HG03175 (cell line): ENCODE results near the gene E2F4.

Source experiments
- ATAC-seq: cut with Tn5 transposase; IDR thresholded peaks from one replicate; pipeline ENCODE4 v1.9.1; 2021; ENCODE audit warnings: mild to moderate bottlenecking, moderate library complexity; ENCODE audit not compliant: unreplicated experiment

E2F4 gene

DNA sequence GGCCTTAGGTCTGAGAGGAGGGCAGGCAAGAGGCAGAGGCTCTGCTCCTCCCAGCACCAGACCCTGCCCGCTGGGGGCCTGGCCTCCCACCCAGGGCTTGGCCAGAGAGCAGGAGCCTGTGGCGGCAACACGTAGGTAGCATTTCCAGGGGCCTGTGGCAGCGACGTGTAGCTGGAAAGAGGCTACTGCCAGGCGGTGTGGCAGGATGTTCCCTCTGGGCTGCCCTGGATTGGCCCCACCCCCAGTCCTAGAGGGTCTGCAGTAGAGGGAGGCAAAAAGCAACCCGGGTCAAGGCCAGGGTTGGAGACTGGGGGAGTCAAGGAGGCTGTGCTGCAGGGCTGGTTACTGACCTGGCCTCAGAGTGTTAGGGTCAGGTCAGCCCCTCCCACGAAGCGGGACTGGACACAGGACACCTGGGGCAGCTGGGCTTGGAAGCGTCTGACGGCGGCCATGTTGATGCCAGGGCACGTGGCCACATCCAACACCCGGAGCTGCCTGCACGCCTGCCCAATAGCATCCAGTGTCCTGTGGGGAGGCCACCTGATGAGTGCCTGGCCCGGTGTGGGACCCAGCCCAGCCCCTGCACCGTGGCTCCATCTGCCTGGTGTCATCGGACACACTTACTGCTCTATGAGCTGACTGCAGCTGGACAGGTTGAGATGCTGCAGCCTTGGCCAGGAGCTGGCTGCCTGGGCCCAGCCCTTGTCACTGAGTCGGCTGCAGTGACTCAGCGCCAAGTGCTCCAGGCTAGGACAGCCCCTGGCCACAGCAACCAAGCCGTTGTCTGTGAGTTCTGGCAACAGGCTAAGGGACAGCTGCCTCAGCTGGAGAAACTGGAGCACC, 15.5 kb downstream of the E2F4 start:
- ATAC-seq = no peak

DNA sequence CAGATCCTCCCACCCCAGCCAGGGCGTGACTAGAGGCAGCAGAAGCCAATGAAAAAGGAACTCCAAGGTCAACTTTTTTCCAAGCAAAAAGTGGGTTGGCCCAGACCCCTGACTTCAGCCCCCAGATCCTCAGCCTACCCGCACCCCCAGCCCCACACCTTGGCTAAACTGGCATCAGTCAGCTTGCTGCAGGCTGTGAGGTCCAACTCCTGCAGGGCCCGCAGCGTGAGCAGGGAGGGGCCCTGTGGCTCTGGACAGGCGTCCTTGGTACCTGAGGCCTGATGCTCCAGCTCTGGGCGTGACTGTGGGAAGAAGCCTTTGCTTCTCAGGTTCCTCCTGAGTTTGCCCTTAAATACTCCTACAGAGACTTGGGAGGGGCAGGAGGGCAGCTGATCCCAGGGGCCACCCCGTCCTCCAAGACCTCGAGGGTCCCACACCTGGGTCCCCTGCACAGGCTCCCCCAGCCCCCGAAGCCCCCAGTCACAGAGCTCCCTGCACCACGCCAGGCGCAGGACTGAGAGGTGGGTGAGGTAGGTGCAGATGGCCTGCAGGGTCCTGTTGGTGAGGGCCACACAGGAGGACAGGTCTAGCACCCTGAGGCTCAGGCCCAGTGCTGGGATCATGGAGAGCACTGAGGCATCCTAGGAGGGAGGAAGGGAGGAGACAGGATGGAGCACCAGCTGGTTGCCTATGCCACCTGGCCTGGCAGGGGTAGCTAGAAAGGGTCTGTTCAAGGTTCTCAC, 16.4 kb downstream of the E2F4 start:
- no peak for ATAC-seq

DNA sequence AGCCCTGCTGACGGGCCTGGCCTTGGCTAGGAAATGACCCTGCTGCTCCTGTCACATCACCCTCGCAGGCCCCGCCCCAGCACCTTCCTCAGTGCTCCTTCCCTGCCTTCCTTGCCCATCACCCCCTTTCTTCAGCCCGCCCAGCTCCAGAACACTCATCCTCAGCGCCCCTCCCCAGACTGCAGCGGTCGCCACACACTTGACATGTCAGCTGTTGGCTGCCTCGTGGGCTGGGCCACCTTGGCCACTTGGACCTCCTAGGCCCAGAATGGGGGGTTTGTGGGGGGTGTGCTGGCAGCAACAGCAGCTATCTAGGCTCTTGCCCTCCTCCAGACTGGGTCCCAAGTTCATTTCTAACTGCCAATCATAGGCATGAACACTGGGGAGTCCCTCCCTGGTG, 17.6 kb downstream of the E2F4 start:
- ATAC-seq = no peak

DNA sequence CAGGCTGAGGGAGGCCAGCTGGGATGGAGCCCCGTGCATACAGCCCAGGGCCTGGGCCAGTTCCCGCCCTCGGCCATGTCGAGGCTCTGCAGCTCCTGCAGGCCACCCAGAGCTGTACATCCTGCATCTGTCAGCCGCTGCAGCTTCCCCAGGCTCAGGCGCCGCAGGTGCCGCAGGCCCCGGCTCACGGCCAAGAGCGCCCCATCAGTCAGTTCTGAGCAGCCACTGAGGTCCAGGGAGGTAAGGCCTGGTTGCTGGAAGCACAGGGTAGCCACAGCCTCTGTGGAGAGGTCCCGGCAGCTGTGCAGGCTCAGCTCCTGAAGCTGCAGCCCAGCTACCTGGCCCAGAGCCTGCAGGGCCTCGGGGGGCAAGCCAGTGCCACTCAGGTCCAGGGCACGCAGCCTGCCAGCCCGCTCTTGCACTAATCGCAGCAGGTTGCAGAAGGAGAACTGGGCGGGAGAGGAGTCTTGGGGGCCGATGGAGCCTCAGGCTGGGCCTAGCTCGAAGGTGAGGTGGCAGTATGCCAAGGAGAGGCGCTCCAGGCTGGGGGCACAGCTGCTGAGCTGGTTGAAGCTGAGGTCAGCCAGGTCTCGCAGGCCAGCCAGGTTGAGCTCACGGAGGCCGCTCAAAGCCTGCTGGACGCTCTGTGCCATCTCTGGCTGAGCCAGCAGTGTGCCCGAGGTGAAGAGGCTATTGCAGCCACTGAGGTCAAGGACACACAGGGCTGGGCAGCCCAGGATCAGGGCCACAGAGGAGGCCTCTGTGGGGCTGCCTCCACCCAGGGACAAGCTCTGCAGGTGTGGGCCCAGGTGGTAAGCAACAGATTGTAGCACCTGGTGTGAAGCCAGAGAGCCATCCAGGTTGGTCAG, 18.3 kb downstream of the E2F4 start:
- no peak for ATAC-seq

DNA sequence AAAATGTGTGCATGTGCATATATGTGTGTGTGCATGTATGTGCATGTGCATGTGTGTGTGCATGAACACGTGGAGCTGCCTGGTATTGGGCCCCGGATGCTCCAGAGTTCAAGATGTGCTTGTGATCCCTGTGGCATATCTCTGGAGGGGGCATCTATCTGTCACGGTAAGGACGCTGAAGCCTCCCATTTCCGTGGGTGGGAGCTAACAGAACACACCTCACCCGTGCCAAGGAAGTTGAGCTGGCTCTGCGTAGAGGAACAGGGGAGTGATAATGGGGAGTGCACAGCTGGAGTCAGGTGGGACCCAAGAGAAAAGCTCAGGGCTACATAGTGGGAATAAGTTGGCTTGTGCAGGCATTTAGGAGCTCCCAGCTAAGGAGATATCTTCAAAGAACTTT, 19.7 kb downstream of the E2F4 start:
- no peak for ATAC-seq

DNA sequence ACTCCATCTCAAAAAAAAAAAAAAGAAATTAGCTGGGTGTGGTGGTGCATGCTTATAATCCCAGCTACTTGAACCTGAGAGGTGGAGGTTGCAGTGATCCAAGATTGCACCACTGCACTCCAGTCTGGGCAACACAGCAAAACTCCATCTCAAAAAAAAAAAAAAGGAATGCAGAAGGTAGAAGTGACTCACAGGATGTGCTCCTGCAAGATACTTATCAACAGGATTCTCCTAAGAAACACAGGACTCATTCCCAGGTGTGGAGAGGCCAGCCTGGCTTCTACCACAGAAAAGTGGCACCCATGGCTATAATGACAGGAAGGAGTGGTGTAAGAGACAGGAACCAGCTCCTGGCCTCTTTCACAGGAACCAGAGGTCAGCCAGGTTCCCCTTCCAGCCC, 20.8 kb downstream of the E2F4 start:
- ATAC-seq = no peak

DNA sequence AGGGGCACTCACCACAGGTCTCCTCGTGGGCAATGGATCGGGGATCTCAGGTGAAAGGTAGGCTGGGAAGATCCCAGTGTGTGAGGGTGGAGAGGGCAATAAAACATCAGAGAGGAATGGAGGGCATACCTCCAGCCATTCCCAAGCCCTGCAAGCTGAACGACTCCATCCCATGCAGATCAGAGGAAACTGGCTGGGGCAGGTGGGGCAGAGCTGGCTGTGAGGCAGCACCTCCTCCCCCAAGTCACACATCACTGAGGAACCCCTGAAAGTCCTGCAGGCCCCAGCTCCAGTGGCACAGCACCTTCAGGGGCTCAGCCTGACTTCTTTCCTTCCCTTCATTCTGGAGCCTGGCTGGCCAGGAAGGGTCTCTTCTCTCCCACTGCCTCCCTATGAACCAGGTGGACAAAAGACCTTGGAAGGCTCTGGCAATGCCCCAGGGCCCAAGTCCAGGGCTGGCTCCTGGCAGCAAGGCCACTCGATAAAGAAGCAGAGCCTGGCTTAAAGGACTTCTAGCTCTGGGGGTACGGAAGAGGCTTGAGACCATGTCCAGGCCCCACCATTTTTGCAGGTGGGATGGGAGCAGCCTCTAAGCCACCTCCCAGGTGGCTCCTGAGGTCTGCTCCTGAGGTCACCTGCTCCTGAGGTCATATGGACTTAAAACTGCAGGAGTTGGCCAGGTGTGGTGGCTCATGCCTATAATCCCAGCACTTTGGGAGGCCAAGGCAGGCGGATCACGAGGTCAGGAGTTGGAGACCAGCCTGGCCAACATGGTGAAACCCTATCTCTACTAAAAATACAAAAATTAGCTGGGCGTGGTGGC, 21.5 kb downstream of the E2F4 start:
- no peak for ATAC-seq

DNA sequence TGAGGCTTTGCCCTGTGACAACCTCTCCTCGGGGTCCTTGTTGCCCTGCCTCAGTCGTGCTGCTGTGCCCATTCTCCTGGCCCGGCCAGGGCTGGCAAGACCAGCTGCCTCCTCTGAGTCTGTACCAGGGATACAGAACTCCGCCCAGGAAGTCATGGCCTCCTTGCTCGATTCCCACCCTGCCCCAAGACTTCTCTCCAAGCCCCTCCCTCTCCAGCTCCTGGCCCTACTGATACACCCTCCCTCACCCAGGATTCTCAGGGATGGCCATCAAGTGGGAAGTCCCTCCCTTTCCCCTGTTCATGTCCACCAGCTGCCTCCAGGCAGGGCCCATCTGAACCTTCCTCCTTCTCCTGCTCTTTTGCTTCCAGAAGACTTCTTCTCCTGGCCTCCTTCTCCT, 23.8 kb downstream of the E2F4 start:
- no peak for ATAC-seq

DNA sequence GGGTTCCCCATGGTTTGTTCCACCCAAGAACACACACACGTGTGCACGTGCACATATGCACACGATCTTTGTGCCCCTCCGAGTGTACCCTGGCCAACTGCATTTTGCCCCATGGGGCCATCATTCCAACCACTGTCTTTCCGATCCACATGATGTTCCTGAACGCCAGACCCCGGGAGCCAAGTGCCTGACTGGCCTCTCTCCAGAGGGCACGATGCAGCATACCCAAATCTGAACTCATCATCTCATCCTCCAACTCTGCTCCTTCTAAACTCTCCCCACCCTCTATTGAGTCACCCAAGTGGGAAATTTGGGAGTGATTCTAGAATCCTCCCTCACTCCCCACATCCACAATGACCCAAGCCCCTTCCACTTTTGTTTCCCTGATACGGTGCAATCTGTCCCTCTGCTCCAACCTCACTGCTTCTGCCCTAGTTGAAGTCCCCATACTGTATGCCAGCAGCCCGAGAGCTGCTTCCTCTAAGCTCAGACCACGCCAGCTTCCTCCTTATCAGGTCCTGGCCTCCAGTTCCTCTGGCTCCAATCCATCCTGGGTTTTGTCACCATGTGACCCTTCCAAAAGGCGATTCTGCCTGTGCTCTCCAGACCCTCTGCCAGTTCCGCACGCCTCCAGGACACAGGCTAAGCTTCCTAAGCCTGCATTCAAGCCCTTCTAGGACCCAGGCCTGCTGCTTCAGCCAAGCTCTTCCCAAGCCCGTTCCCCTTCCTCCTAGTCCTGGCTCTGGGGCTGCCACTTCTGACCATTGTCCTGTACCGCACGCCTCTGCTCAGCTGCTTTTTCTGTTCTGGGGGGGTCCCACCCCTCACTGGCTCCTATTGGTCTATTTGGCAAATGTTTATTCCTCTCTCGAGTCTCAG, 24.9 kb downstream of the E2F4 start:
- no peak for ATAC-seq

DNA sequence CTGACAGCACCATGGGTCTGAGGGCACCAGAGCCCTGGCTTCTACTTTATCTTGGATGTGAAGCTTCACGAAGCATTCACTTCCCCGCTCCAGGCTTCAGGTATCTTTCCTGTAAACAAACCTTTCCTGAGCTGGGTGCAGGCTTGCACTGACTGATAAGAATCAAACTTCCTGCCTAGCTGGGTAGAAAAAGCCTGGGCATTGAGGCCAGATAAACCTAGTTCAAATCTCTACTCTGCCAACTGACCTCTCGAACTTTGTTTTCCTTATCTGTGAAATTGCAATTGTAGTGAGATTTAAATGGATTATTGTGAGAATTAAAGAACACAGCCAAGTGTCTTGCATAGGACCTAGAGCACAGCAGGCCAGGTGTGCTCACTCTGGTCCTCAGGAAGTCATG, 32.0 kb downstream of the E2F4 start:
- ATAC-seq = no peak

DNA sequence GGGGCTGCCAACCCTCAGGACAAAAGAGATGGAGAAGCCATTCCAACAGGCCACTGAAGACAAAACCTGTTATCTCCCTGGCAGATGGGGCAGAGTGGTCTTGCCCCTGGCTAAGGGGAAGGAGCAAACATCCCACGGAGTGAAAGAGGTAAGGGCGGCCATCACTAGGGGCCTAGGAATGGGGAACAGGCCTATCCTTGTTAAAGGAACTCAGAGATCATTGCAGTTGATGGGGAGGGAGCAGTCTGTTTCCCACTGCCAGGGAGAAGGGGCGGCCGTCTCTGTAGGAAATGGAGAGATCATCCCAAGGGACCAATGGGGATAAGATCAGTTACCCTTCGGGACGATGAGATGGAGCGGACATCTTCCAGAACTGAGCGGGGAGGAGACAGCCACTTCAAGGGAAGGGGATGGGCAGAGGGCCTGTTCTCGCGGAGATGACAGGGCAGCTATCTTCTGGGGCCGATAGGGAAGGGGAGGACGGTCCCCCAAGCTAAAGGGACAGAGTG, 34.4 kb downstream of the E2F4 start:
- no peak for ATAC-seq

DNA sequence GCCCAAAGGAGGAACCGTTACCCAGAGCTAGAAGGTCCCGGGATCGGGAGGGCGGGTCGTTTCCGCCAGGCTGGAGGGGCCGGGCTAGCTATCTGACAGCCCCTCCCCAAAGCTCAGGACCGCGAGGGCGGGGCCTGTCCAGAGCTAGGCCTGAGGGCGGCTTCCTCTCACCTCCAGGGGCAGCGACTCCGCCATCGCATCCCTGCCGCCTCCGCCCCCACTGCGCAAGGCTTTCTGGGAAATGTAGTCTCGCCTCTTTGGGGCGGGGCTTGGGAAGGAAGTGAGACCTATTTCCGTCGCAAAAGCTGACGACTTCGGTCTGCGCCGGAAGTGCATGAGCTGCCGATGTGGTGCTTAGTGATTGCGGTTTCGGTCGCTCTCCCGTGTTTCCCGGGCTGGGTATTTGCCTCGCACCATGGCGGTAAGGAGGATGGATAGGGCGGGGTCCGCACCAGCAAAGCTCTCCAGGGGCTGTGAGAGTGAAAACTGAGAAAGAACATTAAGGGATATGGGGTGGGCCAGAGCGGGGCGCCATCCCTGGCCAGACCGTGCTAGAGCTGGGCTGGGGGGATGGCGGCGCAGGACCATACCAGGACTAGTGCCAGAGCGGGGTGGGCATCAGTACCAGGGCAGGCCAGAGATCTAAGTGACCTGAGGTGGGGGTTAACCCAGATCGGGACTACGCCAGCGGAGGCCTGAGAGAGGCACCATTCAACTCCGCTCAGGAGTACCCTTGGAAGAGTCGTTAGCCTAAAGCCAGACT, 35.0 kb downstream of the E2F4 start, which contains the start of gene TMEM208:
TMEM208 (plus strand) TSS at position 327 of the 763 bp plus-strand sequence; CDS start at position 416, 89 bp downstream.
- peak; percentile 95 for ATAC-seq

DNA sequence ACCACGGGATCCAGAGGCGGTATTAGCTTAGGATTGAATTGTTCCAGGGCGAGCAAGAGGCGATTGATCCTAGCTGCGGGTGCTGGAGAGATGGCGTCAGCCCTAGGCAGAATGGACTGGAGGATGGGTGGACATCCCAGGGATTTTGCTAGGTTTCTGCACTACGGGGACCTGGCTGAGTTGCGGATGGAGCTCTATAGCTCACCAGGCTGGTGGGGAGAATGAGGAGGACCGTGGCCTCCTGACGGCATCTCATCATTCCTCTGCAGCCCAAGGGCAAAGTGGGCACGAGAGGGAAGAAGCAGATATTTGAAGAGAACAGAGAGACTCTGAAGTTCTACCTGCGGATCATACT, 35.6 kb downstream of the E2F4 start:
- ATAC-seq = no peak

DNA sequence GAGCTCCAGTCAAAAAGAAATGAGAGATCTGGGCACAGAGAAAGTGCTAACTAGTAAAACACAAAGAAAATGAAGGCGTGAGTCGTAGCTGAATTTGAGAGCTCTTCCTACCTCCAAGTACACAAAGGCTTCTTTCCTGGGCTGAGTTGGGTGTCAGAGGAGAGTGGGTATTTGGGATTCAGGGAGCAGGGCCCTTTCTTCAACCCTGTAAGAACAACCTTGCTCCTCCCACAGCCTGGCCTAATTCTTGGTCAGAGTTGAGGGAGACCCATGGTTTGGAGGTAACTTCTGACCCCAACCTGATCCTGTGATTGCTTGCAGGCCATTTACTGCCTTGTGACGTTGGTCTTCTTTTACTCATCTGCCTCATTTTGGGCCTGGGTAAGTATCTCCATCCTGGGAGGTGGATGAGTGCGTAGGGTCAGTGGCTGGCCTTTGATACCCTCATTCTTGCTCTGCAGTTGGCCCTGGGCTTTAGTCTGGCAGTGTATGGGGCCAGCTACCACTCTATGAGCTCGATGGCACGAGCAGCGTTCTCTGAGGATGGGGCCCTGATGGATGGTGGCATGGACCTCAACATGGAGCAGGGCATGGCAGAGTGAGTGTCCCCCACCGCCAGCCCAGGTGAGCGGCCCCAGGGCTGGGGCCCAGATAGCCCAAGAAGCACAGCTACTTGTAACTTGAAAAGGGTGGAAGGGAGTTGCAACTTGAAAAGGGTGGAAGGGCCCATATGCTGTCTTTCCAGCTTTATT, 36.3 kb downstream of the E2F4 start:
- no peak for ATAC-seq

DNA sequence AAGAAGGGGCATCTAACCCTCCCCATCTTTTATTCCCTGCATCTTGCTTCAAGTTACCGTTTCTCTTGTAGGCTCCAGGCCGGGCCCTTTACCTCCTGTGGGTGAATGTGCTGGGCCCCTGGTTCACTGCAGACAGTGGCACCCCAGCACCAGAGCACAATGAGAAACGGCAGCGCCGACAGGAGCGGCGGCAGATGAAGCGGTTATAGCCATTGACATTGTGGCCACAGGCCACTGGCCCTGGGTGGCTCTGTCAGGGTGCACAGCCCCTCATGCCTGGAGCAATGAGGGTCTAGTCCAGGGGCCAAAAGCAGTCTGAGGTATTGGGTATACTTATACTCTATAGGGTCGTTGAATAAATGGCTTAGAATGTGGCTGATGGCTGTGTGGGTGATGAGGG, 37.0 kb downstream of the E2F4 start:
- ATAC-seq = no peak

DNA sequence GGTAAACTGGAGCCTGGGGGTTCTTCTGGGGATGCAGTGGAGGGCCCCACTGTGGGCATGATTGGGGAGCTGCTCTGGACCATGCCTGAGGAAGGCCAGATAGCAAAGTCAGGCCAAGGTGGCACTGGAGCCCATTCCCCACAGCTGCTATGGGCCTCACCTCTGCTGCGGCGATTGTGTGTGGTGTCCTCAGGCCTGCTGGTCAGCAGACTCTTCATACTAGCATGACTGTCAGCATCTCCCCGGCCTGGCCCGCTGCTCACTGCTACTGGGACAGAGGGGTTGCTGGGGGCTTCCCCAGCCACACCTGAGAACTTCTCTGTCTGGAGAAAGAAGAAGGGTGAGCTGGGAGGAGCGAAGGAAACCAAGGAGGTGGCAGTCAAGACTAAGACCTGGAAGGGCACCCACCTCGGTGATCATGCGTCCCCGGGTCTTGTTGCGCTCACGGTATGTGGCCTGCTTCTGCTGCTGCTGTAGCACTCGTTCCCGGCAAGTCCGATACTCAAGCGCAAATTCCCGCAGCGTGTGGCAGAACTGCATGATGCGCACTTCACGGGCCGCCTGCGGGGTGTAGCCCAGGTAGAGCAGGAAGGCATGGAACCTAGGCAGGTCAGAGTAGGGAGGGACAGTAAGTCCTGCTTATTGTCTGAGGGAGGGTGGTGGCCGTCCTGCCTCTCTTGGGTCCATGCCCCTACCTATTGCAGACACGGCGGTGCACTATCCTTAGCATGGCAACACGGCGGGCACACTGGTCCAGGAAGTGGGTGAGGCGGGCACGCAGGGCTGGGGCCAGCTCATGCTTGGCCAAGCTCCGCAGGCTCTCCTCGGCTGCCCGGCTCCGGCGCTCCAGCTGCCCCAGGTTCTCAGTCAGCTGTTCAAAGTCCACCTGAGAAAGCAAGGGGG, 38.2 kb downstream of the E2F4 start:
- ATAC-seq = no peak
